HG03045 (cell line): ENCODE results near the gene CALHM6.
A peak's percentile ranks its signal among the peaks of the same experiment; 100 is the strongest.

ENCODE experiments used
- ATAC-seq: cut with Tn5 transposase; IDR thresholded peaks from one replicate; pipeline ENCODE4 v1.9.1; 2021; ENCODE audit warnings: mild to moderate bottlenecking, moderate library complexity; ENCODE audit not compliant: unreplicated experiment

Gene CALHM6

DNA sequence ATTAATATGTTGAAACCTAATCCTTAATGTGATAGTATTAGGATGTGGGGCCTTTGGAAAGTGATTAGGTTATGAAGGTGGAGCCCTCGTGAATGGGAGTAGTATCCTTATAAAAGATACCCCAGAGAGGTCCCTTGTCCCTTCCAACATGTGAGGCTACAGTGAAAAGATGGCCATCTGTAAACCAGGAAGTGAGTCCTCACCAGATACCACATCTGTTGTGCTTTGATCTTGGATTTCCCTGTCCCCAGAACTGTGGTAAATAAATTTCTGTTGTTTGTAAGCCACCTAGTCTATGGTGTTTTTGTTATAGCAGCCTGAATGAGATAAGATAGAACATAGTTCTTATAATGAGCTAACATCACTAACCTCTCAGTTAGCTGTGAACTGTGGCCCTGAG is 16.6 kb upstream of the CALHM6 start:
- no peak for ATAC-seq

DNA sequence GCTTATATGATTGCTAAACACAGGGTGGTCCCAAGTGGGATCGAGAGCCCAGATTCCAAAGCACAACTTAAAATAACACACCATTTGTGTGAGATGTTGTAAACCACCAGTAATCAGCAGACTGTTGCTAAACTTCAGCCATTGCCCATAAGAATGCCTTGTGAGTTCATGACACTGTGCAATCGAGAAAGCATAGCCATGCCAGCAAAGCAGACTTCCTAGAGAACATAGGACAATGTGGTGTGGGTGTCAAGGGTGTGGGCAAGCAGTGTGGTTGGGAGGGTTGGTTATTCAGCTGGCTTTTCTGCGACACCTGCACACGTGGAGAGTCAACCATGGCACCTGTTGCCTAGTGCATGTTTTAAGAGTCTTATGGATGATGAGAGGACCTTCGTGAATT is 16.1 kb upstream of the CALHM6 start:
- no peak for ATAC-seq

DNA sequence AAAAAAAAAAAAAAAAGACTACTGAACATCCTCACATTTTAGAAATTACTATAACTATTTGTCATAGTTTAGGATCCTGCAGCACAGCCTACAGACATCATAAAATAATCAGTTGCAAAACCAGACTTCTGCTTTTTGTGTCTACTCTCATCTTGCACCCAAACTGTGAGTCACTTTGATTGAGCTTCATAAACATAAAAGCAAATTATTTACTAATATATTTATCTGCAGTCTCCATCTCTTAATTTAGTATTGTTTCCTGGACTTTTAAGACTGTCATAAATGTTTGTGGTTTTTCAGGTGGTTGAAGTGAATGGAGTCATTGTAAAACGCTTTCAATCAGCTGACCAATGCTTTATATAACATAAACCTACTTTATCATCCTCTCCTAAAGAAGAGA is 14.8 kb upstream of the CALHM6 start:
- no peak for ATAC-seq

DNA sequence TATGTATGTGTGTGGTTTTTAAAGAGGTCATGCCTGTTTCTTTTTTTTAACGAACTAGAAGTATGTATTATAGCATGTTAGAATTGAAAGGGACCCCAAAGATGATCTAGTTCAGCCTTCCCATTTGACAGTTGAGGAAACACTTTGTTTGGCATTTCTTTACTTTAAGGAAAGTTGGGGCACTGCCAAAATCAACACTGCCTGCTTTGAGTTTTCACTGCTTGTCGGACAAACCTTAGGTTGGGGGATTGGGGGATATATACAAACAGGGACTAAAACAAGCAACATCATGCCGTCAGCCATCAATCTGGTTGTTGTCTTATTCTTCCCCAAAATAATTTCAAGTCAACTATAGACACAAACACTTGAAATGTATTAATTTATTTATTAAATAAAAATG is 14.1 kb upstream of the CALHM6 start:
- ATAC-seq, result no peak

DNA sequence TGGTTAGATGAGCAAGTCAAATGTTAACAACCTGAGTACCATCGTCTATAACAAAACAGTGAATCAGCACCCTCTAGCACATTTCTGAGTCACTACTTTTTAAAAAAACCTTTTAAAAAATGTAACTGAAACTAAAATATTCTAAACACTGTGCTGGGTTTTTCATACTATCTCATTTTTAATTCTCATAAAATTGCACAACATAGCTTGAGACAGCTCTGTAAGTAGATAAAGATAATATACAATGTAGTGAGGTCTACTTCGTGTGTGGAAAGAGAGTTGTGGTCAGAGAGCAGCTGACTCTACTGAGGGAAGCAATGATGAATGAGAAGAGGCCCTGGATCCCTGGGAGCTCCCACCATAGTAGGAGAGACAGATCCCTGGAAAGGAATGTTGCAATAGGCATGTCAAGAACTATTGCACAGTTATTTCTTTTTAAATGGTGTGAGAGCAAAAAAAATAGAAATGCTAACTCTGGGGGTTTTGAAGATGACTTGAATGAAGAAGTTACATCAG is 13.6 kb upstream of the CALHM6 start:
- ATAC-seq, result no peak

DNA sequence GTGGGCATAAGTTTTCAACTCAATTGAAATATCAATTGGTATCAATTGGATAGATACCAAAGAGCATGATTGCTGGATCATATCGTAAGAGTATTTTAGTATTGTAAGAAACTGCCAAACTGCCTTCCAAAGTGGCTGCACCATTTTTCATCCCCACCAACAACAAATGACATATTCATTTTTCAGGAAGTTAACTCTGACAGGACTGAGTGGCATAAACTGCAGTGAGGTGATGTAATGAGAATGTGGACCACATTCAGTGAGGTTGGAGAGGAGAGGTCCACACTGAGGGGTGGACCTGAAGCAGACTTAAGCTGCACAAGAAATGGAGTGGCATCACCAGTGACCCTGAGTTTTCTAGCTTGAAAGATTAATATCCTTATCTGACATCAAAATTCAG is 11.6 kb upstream of the CALHM6 start:
- no peak for ATAC-seq

DNA sequence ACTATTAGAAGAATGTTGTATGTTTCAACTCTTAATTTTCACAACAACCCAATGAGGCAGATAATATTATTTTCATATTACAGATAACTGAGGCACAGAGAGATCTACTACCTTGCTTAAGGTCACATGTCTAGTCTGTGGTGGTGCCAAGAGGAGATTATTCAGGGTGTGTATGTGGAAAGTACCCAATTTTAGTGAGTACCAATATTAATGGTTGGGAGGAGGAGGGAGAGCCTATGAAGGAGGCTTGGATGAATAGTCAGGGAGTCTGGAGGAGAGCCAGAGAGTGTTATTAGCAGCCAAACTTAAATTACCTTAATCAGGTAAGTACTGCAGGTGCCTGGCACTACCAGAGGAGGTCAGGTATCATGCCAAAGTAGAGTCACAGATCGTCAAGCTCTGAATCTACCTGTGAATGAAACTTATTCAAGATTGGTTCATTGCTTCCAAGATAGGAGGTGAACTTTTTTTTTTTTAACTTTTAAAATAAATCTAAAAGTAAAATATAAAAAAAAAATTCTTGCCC is 10.9 kb upstream of the CALHM6 start:
- ATAC-seq, result no peak

DNA sequence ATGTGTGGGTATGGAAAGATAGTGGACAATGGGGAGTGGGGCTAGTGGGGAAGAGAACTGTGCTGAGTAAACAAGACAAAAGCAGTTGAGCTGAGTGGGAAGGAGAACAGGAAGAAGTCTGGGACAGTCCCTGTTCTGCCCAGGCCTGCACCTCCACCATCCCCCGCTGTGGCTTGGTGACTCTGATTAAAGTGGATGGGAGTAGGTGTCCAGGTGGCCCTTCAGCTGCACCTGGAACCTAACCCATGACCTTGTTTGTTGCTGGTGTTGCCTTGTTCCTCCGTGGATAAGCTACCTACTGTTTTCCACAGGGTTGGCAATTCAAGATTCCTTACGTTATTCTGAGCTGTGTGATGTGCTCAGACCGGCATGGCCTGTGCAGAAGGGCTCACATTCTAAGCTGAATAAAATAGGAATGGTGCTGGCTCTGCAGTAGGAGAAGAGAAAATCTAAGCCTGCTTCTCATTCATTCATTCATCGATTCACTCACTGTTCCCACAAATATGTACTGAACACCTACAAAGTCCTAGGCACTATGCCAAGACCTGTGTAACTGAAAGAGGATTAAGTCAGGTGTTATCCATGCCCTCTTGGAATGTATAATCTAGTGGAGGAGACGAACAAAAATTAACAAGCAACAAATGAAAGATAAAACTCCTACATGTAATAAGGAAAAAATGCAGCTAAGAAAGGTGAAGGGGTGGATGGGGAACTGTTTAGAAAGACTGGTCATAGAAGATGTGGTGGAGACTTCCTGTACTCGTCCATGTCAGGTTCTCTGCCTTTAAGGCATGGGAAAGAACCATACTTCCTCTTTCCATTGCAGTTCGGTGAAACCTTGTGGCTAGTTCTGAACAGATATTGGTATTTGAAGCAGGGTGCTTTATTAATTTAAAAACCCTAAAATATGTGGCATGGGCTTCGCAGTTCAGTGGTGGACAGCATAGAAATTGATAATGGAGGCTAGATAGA is 10.1 kb upstream of the CALHM6 start:
- peak; percentile 74 for ATAC-seq

DNA sequence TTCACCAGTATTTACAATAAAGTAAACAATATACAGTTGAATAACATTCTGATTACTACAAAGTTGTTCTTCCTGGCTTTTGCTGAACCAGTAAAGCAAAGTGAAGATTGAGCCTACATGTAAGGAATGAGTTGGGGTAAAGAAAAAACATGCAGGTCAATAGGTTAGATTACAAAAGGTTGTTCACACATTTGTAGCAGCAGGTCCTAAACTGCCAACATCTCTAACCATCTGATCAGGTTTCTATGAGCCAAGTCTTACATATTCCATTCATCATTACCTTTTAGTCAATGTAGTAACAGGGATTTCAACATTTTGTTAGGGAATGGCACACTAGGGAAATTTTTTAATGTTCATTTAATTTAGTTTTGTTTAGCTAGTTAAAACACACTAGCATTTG is 9.3 kb upstream of the CALHM6 start:
- ATAC-seq, result no peak

DNA sequence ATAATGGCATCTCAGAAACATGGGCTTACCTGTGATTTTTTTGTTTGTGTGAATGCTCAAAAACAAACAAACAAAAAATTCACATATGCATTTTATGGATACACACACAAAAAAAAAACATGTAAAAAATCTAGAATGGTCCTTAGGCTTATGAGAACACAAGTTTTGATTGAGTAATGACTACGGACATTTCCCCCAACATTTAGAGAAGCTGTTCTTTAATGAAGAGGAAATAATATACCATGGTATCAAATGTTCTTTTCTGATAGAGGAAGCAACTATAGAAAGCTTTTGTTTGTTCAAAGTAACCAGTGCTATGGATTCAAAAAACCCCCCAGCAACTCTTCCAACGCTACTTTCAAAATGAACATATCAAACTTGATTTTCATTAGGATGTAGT is 8.6 kb upstream of the CALHM6 start:
- ATAC-seq, result no peak

DNA sequence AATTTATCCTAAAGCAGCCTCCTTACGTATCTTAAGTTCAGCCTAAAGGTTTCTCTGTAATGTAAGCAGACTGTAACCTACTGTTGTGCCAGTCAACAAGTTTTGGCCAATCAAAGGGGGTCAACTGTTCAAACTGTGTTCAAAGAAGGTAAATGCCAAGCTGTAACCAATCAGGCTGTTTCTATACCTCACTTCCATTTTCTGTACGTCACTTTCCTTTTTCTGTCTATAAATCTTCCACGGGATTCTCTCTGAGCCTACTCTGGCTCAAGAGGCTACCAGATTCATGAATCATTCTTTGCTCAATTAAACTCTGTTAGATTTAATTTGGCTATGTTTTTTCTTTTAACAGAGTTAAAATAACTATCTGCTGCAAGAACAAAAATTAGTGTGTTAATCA is 5.1 kb upstream of the CALHM6 start:
- no peak for ATAC-seq

DNA sequence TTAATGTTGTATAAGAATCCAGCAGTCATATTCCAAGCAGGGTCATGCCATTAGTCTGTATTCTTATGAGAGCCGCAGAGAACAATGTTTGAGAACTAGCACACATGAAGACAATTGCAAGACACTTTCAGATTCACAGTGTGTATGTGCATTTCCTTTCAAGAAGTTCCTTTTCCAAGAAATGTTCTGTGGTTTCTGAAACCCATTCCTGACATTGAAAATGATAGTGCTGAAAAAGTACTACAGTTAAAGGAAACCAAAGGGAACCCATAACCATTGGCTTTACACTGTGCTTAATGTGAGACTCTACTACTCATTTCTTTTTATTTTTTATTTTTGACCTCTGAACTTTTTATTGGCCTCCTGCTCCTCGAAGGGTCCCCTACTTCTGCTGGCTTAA is 4.2 kb upstream of the CALHM6 start:
- no peak for ATAC-seq

DNA sequence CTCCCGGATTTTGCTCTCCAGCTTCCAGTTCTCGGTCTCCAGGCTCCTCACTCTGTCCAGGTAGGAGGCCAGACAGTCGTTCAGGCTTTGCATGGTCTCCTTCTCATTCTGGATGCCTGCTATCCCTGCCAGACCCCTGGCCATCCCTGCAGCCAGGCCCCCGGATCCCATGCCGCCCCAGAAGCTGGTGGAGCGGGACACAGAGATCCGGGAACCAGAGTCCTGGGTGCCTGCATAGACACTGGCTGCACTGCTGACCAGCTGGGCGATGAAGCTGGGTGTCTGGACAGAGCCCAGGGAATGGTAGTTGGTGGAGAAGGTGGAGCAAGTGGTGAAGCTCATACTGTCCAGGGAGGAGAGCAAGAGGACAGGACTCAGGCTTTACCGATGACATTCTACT is 2.9 kb upstream of the CALHM6 start:
- no peak for ATAC-seq

DNA sequence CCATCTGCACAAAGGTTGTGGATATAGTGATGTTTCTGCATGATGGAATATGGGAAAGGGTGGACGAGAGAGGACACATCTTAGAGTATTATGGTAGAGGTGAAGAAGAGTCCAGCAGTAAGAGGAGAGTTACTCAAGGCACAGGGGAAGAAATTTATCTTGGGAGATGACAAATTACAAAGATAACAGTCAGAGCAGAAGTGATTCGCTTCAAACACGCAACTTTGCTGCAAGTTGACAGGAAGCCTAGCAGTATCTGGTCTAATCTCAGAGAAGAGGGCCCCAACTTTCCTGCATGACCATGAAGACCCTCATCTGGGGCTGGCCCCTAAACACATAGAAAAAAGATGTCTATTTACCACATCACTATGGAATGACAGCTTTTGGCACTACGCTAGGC is 1.2 kb upstream of the CALHM6 start:
- no peak for ATAC-seq

DNA sequence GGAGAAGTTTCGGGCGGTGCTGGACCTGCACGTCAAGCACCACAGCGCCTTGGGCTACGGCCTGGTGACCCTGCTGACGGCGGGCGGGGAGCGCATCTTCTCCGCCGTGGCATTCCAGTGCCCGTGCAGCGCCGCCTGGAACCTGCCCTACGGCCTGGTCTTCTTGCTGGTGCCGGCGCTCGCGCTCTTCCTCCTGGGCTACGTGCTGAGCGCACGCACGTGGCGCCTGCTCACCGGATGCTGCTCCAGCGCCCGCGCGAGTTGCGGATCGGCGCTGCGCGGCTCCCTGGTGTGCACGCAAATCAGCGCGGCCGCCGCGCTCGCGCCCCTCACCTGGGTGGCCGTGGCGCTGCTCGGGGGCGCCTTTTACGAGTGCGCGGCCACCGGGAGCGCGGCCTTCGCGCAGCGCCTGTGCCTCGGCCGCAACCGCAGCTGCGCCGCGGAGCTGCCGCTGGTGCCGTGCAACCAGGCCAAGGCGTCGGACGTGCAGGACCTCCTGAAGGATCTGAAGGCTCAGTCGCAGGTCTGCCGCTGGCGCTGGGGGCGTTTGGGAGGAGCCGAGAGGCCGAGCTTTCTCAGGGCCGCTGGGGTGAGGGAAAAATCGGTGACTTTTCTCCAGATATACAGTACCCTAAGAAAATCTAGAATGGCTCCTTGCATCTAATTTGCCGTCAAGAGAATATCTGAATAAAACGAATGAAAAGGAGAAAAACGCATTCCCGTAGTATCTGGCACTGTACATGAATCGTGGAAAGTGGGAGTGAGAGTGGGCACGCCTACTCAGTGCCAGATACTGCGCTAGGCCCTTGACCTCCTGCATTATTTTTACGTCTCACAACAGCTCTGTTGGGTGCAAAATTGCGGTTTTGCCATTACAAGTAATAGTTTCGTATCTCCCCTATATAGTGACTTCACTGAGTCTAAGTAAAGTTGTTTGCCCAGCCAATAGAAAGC is 1.0 kb downstream of the CALHM6 start:
- ATAC-seq, result peak; percentile 84

DNA sequence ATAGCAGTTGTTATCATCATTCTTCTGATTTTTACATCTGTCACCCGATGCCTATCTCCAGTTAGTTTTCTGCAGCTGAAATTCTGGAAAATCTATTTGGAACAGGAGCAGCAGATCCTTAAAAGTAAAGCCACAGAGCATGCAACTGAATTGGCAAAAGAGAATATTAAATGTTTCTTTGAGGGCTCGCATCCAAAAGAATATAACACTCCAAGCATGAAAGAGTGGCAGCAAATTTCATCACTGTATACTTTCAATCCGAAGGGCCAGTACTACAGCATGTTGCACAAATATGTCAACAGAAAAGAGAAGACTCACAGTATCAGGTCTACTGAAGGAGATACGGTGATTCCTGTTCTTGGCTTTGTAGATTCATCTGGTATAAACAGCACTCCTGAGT is 2.1 kb downstream of the CALHM6 start:
- no peak for ATAC-seq

DNA sequence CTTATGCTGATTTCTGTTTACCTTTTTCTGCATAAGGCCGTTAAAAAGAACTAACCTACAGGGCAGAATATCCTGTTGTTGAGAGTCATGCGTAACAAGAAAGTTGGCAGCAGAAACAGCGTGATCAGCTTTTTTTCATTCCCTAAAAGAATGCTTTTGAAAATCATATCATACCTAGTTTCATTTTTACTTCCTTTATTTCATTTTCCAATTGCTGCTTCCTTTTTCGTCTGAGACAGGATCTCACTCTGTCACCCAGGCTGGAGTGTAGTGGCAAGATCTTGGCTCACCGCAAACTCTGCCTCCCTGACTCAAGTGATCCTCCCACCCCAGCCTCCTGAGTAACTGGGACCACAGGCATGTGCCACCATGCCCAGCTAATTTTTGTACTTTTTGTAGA is 4.1 kb downstream of the CALHM6 start:
- ATAC-seq, result no peak

DNA sequence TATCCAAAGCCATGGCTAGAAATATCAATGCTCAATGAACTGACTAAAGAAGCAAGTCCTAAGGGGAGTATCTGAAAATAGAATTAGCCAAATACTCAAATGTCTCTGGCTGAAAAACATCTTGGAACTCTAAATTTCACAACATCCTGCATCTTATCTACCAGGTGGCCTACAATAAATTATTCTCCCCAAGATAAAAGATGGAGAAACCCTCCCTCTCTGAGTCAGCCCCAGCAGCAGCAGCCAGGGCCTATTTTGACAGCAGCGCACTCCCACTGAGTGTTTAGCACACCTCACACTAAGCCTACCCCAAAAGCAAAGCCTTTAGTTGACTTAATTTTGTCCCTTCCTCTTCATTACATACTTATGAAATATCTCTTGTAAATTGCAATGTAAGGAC is 5.9 kb downstream of the CALHM6 start:
- ATAC-seq, result no peak

DNA sequence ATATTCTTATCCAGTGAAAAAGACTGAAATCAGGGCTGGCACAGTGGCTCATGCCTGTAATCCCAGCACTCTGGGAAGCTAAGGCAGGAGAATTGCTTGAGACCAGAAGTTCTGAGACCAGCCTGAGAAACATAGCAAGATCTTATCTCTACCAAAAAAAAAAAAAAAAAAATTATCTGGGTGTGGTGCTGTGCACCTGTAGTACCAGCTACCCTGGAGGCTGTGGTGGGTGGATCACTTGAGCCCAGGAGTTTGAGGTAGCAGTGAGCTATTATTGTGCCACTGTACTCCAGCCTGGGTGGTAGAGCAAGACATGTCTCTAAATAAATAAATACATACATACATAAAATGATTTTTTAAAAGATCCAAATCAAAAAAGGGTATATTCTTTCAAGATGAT is 6.3 kb downstream of the CALHM6 start:
- ATAC-seq, result no peak

DNA sequence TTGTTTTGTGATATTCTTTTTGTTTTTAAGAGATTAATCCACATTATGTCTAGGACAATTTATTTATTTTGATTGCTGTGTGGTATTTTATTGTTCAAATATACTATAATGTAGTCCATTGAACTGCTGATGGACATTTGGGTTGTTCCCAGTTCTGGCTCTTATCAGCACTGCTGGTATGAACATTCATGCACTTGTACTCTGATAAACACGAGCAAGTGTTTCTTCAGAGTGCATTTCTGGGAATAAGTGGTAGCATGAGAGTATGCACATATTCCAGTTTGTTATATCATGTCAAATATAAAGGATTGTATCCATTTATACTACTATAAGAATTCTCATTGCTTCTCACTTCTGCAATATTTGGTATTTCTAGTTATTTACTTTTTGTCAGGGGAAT is 7.1 kb downstream of the CALHM6 start:
- no peak for ATAC-seq

DNA sequence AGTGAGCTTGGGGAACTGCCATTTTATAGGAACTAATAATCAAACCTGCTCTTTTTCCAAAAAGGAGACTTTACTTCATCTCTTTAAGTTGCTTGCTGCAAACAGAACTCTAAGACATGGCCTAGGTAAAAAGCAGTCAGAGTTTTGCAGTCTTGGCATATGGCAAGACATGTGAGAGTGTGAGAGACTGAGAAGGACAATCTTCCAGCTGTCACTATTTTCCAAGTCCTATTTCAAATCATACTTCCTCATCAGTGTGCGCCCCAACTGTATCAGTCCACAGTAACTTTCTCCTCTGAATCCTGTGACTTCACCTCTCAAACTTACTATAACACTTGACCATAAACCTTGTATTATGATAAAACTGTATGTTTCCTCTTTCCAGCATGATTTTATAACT is 10.4 kb downstream of the CALHM6 start:
- ATAC-seq, result no peak
